ENCODE results near the gene AADACL2. TPM values are rescaled to one million over a fixed set of nuclear protein-coding genes. Genes with fewer than 3 reads are reported as not detected.
"Not testable (repeated sequence)": the region's sequence is repeated elsewhere in the genome, so short reads cannot be mapped to it uniquely, and the experiment has no call there.

Gene AADACL2
- total and polyA plus RNA-seq, 8 donors, result not detected

DNA sequence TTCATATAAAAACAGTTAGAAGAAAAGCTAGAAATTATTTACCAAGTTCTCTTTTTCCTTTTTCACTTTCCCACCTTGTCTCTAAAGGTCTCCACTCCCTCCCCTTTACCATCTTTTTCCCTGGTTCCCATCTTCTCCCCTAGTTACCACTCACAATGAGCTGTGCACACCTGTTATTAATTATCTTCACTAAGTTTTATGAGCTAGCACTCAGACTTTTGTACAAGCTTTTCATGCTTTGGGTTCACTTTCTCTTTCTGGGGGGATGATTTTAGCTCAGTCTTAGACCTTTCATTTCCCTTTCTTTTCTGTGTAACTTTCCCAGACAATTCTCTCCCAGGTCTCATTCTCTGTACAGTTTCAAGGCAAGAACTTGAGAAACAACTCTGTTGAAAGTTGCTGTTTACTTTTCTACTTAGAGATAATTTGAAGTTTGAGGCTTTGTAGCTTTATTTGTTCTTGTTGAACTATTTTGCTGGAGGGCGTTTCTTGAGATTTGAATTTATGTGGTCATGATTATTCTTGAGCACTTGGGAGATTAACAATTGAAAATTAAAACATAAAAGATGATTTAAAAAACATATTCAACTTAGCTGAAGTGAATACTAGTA is 56.2 kb downstream of the AADACL2 start:
- no peaks in the 10 kb centered on the region for H3K36me3 ChIP-seq
- no peaks in the 10 kb centered on the region for H3K27me3 ChIP-seq
- ATAC-seq (peak; percentile 88), DNase-seq (peak in 1 of 4 donors; percentile 32)
- no peak overlapping the region for H3K4me3 ChIP-seq
- TF ChIP-seq, protein P1, sequence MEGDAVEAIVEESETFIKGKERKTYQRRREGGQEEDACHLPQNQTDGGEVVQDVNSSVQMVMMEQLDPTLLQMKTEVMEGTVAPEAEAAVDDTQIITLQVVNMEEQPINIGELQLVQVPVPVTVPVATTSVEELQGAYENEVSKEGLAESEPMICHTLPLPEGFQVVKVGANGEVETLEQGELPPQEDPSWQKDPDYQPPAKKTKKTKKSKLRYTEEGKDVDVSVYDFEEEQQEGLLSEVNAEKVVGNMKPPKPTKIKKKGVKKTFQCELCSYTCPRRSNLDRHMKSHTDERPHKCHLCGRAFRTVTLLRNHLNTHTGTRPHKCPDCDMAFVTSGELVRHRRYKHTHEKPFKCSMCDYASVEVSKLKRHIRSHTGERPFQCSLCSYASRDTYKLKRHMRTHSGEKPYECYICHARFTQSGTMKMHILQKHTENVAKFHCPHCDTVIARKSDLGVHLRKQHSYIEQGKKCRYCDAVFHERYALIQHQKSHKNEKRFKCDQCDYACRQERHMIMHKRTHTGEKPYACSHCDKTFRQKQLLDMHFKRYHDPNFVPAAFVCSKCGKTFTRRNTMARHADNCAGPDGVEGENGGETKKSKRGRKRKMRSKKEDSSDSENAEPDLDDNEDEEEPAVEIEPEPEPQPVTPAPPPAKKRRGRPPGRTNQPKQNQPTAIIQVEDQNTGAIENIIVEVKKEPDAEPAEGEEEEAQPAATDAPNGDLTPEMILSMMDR (IDR thresholded peaks at IDR 0.05), result no peak
- peak overlapping the region; percentile 16 to 28 for H3K27ac ChIP-seq
- intact Hi-C loops (cut with DNase I), result no loop called here
- no peaks in the 10 kb centered on the region for H3K4me1 ChIP-seq
- H3K9me3 ChIP-seq, result no peaks in the 10 kb centered on the region

DNA sequence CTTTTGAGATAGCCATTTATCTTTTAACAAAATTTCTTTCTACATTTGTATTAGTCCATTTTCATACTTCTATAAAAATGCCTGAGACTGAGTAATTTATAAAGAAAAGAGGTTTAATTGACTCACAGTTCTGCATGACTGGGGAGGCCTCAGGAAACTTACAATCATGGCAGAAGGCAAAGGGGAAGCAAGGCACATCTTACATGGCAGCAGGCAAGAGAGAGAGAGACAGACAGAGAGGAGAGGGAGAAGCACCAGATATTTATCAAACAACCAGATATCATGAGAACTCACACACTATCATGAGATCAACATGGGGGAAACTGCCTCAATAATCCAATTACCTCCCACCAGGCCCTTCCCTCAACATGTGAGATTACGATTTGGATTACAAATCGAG is 57.0 kb downstream of the AADACL2 start:
- H3K27me3 ChIP-seq; intact Hi-C loops (cut with DNase I); H3K36me3 ChIP-seq; DNase-seq; H3K27ac ChIP-seq; H3K4me1 ChIP-seq; H3K4me3 ChIP-seq; ATAC-seq; H3K9me3 ChIP-seq: not testable (repeated sequence)

DNA sequence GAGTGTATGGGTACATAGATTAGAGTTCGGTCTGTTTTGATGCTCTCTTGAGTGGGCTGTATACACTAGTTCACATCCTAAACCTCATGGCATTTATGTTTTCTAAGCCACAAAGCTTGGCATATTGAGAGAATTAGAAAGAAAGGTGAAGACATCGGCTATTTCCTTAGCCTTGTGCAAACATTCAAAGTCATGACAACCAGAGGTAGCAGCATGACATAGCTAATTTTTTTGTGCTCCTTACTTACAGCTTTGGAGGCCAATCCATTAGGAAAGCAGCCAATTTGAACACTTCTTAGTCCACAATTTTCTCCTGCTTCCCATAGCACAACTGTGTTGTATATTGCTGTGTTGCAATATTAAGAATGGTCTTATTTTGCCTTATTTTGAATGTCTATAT is 58.7 kb downstream of the AADACL2 start:
- ATAC-seq, result no peak

DNA sequence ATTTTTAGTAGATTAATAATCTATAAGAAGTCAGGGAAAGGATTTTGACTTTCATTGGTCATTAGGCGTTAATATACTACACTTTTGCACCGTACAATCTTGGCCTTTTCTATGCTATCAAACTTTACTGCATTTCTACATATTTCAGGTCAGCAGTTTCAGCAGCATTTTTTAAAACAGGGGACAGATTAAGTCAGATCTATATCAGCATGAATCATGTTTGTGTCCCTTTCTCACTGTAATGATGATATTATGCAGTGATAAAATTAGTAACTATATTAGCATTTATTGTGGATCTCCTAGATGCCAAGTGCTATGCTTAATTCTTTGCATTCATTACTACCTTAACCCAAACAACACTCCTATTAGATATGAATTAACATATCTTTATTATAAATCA is 59.9 kb downstream of the AADACL2 start:
- intact Hi-C loops (cut with DNase I), result no loop called here
- no peak for ATAC-seq

More for the DNA sequence above, 58.7 kb downstream of the AADACL2 start:
- DNase-seq, result no peak
- Histone ChIP-seq H3K4me3 (no peak overlapping the region), H3K9me3 (no peaks in the 10 kb centered on the region), H3K27me3 (no peaks in the 10 kb centered on the region), H3K36me3 (no peaks in the 10 kb centered on the region), H3K27ac (no peak overlapping the region), H3K4me1 (no peaks in the 10 kb centered on the region)
- TF ChIP-seq, protein P1 (IDR thresholded peaks at IDR 0.05), result no peak
- intact Hi-C loops (cut with DNase I), result no loop called here

DNA sequence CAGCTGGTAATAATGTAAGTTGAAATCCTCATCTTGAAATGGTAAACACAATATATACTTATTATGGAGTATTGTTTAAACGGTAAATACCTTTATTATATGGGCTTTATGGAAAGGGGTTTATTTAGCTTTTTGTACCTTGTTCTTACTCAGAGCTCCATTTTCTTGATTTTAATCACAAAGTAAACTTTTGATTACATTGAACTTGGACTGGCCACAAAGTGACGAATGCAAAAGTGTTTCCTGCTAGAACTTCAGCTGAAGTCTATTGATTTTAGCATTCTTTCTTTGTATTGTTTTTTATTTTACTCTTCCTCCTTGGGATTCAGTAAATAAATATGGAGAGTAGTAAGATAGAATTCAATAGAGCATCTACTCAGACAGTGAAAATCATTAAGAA is 60.4 kb downstream of the AADACL2 start:
- ATAC-seq (no peak), DNase-seq (no peak)
- no peak overlapping the region for H3K27ac ChIP-seq
- TF ChIP-seq, protein P1 (IDR thresholded peaks at IDR 0.05), result no peak
- H3K27me3 ChIP-seq, result no peaks in the 10 kb centered on the region
- H3K4me1 ChIP-seq, result no peaks in the 10 kb centered on the region
- no peak overlapping the region for H3K4me3 ChIP-seq
- intact Hi-C loops (cut with DNase I), result no loop called here
- no peaks in the 10 kb centered on the region for H3K9me3 ChIP-seq
- H3K36me3 ChIP-seq, result no peaks in the 10 kb centered on the region

More for the DNA sequence above, 59.9 kb downstream of the AADACL2 start:
- no peak for DNase-seq
- Histone ChIP-seq H3K9me3 (no peaks in the 10 kb centered on the region), H3K4me1 (no peaks in the 10 kb centered on the region), H3K27me3 (no peaks in the 10 kb centered on the region), H3K36me3 (no peaks in the 10 kb centered on the region), H3K27ac (no peak overlapping the region), H3K4me3 (no peak overlapping the region)
- TF ChIP-seq, protein P1 (IDR thresholded peaks at IDR 0.05), result no peak

DNA sequence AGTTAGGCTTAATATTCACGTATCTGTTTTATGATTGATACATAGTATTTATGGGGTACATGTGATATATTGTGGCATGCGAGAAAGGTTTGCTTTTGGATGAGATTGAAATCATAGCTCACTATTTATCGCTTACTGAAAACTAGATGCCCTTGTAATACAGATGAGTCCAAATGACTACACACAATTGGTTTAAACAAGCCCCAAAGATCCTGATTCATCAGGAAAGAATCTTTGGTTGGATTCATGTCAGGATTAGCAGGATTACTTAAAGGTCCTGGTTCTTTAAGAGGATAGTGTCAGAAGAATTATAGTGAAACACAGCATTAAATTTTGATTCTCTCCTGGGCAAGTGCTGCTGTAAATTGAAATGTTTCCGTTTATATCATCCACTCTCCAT is 61.5 kb downstream of the AADACL2 start:
- intact Hi-C loops (cut with DNase I), result no loop called here
- no peaks in the 10 kb centered on the region for H3K36me3 ChIP-seq
- TF ChIP-seq, protein P1 (IDR thresholded peaks at IDR 0.05), result no peak
- H3K27me3 ChIP-seq, result no peaks in the 10 kb centered on the region
- no peaks in the 10 kb centered on the region for H3K4me1 ChIP-seq
- no peak overlapping the region for H3K4me3 ChIP-seq
- no peak for DNase-seq
- peak; percentile 32 for ATAC-seq
- no peaks in the 10 kb centered on the region for H3K9me3 ChIP-seq
- H3K27ac ChIP-seq, result no peak overlapping the region

All from left lung (tissue), 10 donors.